C4-2B (cell line): ENCODE data around the gene BGLAP.

Experiments
- H3K27ac ChIP-seq: fragments of 450-650 bp; 2 replicates; pipeline ENCODE4 v1.5.1; 2017
- CTCF ChIP-seq: fragments of 450-650 bp; conservative IDR thresholded peaks from 2 replicates; pipeline ENCODE4 v1.5.1; 2017; ENCODE audit warnings: mild to moderate bottlenecking
- ZFX ChIP-seq: fragments of 450-650 bp; IDR thresholded peaks from 2 replicates; pipeline ENCODE4 v1.6.1; 2017

The BGLAP gene

DNA sequence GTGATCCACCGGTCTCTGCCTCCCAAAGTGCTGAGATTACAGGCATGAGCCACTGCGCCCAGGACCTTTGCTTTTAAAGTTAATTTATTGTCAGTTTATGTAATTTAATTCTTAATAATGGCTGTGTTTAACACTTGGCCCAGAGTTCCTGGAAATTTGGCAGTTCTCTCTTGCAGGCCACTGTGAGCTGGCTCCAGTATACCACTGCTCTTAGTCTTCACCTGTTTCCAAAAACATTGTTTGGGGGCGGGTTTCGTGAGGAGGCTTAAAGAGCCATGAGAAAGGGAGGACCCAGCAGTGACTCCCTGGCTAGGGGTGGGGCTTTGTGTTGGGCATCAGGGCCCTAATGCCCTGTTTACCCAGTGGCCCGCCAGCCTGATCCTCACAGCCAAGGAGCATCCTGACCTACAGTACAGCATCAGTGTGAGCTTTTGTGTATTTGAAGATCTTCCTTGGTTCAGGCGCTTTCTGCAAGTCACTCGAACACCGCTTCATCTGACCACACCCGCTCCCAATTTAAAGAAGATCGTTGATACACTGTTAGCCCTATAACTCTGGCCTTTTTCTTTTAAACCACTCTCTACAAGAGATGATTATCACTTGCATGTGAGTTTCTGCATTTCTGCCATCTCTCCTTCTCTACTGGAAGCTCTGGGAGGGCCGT, 12.0 kb upstream of the BGLAP start:
- TF ChIP-seq CTCF: no peak
- TF ChIP-seq ZFX: no peak
- H3K27ac ChIP-seq: no peak overlapping the region

GRCh38 chr1:156230473-156230837, 11.5 kb upstream of the BGLAP start:
- no peak overlapping the region for H3K27ac ChIP-seq
- TF ChIP-seq CTCF (no peak), ZFX (no peak)

DNA sequence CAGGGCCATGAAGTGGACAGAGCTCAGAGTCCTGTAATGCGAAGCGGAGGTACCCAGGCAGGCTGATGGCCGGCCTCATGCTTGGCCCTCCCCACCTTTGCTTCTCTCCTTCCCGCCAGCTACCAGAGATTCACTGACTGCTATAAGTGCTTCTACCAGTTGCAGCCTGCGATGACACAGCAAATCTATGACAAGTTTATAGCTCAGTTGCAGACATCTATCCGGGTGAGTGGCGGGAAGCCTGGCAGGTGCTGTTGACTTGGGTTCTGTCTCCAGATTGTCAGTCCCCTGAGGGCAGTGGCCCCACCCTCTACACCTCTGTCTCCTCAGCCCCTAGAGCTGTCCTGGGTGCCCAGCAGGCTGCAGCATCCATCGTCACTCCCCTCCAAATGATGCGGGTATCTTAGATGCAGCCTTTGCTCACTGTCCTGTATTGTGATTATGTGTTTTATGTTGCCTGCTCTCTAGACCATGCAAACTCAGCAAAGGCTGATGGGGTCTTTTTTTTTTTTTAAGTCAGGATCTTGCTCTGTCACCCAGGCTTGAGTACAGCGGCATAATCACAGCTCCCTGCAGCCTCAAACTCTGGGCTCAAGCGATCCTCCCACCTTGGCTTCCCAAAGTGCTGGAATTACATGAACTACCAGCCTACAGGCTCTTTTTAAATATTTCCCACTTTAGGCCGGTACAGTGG, 9.6 kb upstream of the BGLAP start:
- H3K27ac ChIP-seq: no peak overlapping the region

DNA sequence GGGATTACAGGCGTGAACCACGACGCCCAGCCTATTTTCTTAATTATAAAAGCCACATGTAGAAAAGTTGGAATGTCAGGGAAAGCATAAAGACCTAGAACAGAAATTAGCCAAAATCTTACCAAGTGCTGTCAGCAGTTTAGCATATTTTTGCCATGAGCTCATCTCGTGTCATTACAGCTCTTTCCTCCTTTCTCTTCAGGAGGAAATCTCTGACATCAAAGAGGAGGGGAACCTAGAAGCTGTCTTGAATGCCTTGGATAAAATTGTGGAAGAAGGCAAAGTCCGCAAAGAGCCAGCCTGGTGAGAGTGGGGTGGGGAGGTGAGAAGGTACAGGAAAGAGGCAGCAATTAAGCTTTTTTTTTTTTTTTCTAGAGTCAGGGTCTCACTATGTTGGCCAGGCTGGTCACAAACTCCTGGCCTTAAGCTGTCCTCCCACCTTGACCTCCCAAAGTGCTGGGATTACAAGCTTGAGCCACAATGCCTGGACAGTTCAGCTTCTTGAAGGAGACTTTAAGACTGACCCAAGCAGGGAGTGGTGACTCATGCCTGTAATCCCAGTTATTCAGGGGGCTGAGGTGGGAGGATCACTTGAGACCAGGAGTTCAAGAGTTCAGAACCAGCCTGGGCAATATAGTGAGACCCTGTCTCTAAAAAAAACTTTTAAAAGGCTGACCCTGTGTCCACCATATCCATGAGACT, 8.4 kb upstream of the BGLAP start:
- no peak for TF ChIP-seq ZFX
- TF ChIP-seq CTCF: no peak
- no peak overlapping the region for H3K27ac ChIP-seq

More for the DNA sequence above, 9.6 kb upstream of the BGLAP start:
- TF ChIP-seq CTCF (no peak), ZFX (no peak)

GRCh38 chr1:156236164-156236563, 5.8 kb upstream of the BGLAP start:
- no peak overlapping the region for H3K27ac ChIP-seq
- TF ChIP-seq ZFX (no peak), CTCF (no peak)

- TF ChIP-seq CTCF (no peak), ZFX (no peak)
- no peak overlapping the region for H3K27ac ChIP-seq
Observed at GRCh38 chr1:156238248-156238647, 3.7 kb upstream of the BGLAP start.

DNA sequence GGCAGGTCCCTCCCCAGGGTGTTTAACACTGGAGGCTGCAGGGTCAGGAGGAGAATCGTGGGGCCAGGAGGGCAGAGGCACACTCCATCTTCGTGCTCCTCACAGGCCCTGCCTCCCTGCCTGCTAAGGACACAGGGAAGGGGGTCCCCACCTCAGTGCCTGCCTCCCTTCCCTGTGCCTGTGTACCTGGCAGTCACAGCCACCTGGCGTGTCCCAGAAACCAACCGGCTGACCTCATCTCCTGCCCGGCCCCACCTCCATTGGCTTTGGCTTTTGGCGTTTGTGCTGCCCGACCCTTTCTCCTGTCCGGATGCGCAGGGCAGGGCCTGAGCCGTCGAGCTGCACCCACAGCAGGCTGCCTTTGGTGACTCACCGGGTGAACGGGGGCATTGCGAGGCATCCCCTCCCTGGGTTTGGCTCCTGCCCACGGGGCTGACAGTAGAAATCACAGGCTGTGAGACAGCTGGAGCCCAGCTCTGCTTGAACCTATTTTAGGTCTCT, 623 bp upstream of the BGLAP start:
- no peak for TF ChIP-seq CTCF
- no peak for TF ChIP-seq ZFX
- H3K27ac ChIP-seq: no peak overlapping the region
